SK-MEL-5 (cell line): ENCODE data around the gene COX6A2. TPM values are rescaled to one million over a fixed set of nuclear protein-coding genes. Genes with fewer than 3 reads are reported as not detected.

Source experiments
- DNase-seq: peaks from one replicate; pipeline ENCODE4 v3.0.0-alpha.2; 2016; ENCODE audit warnings: low read depth, low spot score
- in situ Hi-C: cut with HindIII; loops from 2 replicates; pipeline ENCODE4 v1.10.0; 2016; ENCODE audit warnings: low sequenced_read_pairs, high pct_unique_total_duplicates, low pct_unique_long_range_greater_than_20kb
- polyA plus RNA-seq, 2 experiments: library from polyadenylated mRNA; depleted of rRNA; stranded (reverse); fragments of >200 nt; gene quantifications; 2 replicates each; pipeline ENCODE4 v1.2.3, GENCODE V29; 2015
- total RNA-seq: library from RNA; depleted of rRNA; stranded (reverse); fragments of >200 nt; shearing (Covaris generic); gene quantifications from 2 replicates; pipeline ENCODE4 v1.2.3, GENCODE V29; 2014; rRNA removed

COX6A2 gene
- total RNA-seq, result not detected in 2 replicates
- polyA plus RNA-seq (2015; cell fraction: cytosol; rRNA removed), result not detected in 2 replicates
- not detected in 2 replicates for polyA plus RNA-seq (2015; cell fraction: nucleus; rRNA removed)

- in situ Hi-C loops, result no loop called here
- DNase-seq, result no peak
These were observed at the start of gene COX6A2 for GRCh38 chr16:31428279-31428597. TSS of gene COX6A2 (minus strand) at chr16:31428360. CDS start at chr16:31428325, 35 bp downstream.

- DNase-seq, result no peak
- in situ Hi-C loops, result no loop called here
These were observed 49.4 kb upstream of the COX6A2 start for GRCh38 chr16:31477220-31478216.

- in situ Hi-C loops, result no loop called here
- no peak for DNase-seq
These were observed 48.4 kb upstream of the COX6A2 start for GRCh38 chr16:31476303-31477219.

- DNase-seq, result no peak
- in situ Hi-C loops, result no loop called here
These were observed 47.8 kb upstream of the COX6A2 start for GRCh38 chr16:31475946-31476302.

GRCh38 chr16:31474773-31475738 is 46.9 kb upstream of the COX6A2 start:
- DNase-seq, result no peak
- in situ Hi-C loops, result no loop called here

GRCh38 chr16:31474173-31474714 is 46.1 kb upstream of the COX6A2 start:
- DNase-seq, result no peak
- in situ Hi-C loops, result no loop called here

GRCh38 chr16:31473264-31473984 is 45.3 kb upstream of the COX6A2 start:
- DNase-seq, result no peak
- in situ Hi-C loops, result no loop called here

- peak; percentile 51 for DNase-seq
- in situ Hi-C loops, result no loop called here
These were observed 44.6 kb upstream of the COX6A2 start for GRCh38 chr16:31472709-31473203.

- no peak for DNase-seq
- in situ Hi-C loops, result no loop called here
These were observed 43.9 kb upstream of the COX6A2 start, which contains the start of gene TGFB1I1 for GRCh38 chr16:31471875-31472708. TSS of gene TGFB1I1 (plus strand) at chr16:31472152. CDS start at chr16:31472189, 37 bp downstream.

GRCh38 chr16:31471241-31471874 is 43.2 kb upstream of the COX6A2 start:
- in situ Hi-C loops, result no loop called here
- DNase-seq, result no peak

- in situ Hi-C loops, result no loop called here
- no peak for DNase-seq
These were observed 42.5 kb upstream of the COX6A2 start for GRCh38 chr16:31470615-31471014.

GRCh38 chr16:31467858-31468257 is 39.7 kb upstream of the COX6A2 start:
- DNase-seq, result no peak
- in situ Hi-C loops, result no loop called here

- in situ Hi-C loops, result no loop called here
- DNase-seq, result peak; percentile 34
These were observed 39.1 kb upstream of the COX6A2 start for GRCh38 chr16:31467151-31467773.

GRCh38 chr16:31466381-31466841 is 38.3 kb upstream of the COX6A2 start:
- in situ Hi-C loops, result no loop called here
- no peak for DNase-seq
